Bronchial epithelial cell (primary cell): ENCODE data around the gene MCF2L2. TPM values are rescaled to one million over a fixed set of nuclear protein-coding genes. Genes with fewer than 3 reads are reported as not detected.
"Not testable (repeated sequence)": the region's sequence is repeated elsewhere in the genome, so short reads cannot be mapped to it uniquely, and the experiment has no call there.

Experiments
- DNase-seq: peaks from one replicate; pipeline ENCODE4 v3.0.0-alpha.2; 2010; ENCODE audit warnings: low read depth
- FAIRE-seq: peaks from 2 replicates; lab custom pipeline; 2011; peaks lifted over from hg19 to GRCh38; lab: Jason Lieb, UNC
- H3K27me3 ChIP-seq: 2 replicates; pipeline ENCODE4 v1.5.1; 2011; ENCODE audit warnings: low read length; ENCODE audit not compliant: control insufficient read depth, insufficient read depth
- H3K36me3 ChIP-seq: 2 replicates; pipeline ENCODE4 v1.5.1; 2011; ENCODE audit warnings: low read length; ENCODE audit not compliant: control insufficient read depth, insufficient read depth
- H3K4me3 ChIP-seq: 2 replicates; pipeline ENCODE4 v1.5.1; 2011; ENCODE audit warnings: mild to moderate bottlenecking, low read depth, low read length, control low read depth
- total RNA-seq: library from RNA; depleted of rRNA; stranded (reverse); fragments of >200 nt; gene quantifications from 2 replicates; pipeline ENCODE4 v1.2.1, GENCODE V29; 2014
- TF ChIP-seq, protein P1 (sequence below): IDR thresholded peaks from 2 replicates; pipeline ENCODE4 v1.5.1; 2011; ENCODE audit warnings: mild to moderate bottlenecking, moderate library complexity, low read length, control low read depth, inconsistent platforms; ENCODE audit not compliant: insufficient read depth, severe bottlenecking

Gene MCF2L2
- total RNA-seq, 1 donor from 2014 or later, result 0.26 TPM

DNA sequence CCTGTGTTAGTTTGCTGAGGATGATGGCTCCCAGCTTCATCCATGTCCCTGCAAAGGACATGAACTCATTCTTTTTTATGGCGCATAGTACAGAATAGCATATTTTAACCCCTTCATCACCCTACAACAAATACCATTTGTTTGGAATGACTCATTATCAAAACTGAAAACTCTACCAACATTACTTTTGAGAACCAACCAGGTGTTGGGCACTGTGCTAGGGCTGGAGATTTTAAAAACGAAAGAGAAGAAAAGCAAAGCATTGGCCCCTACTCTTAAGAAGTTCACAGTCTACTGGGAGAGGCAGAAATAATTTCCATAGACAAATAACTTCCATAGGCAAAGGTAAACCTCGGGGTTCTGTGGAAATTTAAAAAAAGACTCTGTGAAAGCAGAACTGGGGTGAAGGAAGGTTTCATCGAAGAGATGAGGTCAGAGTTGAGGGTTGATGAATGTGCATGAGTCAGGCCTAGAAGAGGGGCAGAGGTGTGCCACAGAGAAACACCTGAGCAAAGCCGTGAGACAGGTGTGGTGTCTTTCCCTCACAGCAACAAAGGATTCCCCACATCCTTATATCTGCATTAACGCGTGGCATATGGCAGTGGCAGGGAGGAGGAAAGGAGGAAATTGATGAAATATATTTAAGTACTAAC is 51.0 kb downstream of the MCF2L2 start:
- DNase-seq (peak; percentile 75), FAIRE-seq (no peak)

DNA sequence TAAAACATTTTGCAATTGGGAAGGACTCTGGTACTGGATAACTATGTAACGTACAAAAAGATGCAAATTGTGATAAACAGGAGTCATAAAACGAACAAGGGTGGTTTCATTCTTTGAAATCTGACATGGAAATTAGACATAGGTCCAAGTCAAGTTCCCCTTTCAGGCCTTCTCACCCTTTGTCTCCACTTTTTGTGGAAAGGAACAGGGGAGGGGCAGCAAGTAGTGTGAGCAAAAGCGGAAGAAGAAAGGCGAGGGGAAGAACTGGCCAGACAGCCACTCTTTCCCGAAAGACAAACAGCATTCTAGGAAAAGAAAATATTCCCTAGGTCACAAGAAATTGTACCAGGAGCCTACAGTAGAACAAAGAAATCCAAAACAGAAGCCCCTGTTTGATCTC is 52.6 kb downstream of the MCF2L2 start:
- Histone ChIP-seq H3K27me3 (no peaks in the 10 kb centered on the region), H3K4me3 (no peak overlapping the region), H3K36me3 (no peaks in the 10 kb centered on the region)
- no peak for FAIRE-seq
- TF ChIP-seq, protein P1, sequence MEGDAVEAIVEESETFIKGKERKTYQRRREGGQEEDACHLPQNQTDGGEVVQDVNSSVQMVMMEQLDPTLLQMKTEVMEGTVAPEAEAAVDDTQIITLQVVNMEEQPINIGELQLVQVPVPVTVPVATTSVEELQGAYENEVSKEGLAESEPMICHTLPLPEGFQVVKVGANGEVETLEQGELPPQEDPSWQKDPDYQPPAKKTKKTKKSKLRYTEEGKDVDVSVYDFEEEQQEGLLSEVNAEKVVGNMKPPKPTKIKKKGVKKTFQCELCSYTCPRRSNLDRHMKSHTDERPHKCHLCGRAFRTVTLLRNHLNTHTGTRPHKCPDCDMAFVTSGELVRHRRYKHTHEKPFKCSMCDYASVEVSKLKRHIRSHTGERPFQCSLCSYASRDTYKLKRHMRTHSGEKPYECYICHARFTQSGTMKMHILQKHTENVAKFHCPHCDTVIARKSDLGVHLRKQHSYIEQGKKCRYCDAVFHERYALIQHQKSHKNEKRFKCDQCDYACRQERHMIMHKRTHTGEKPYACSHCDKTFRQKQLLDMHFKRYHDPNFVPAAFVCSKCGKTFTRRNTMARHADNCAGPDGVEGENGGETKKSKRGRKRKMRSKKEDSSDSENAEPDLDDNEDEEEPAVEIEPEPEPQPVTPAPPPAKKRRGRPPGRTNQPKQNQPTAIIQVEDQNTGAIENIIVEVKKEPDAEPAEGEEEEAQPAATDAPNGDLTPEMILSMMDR, result no peak
- DNase-seq, result no peak

More for the DNA sequence above, 51.0 kb downstream of the MCF2L2 start:
- no peaks in the 10 kb centered on the region for H3K36me3 ChIP-seq
- H3K4me3 ChIP-seq, result no peak overlapping the region
- TF ChIP-seq, protein P1, result no peak
- H3K27me3 ChIP-seq, result no peaks in the 10 kb centered on the region

DNA sequence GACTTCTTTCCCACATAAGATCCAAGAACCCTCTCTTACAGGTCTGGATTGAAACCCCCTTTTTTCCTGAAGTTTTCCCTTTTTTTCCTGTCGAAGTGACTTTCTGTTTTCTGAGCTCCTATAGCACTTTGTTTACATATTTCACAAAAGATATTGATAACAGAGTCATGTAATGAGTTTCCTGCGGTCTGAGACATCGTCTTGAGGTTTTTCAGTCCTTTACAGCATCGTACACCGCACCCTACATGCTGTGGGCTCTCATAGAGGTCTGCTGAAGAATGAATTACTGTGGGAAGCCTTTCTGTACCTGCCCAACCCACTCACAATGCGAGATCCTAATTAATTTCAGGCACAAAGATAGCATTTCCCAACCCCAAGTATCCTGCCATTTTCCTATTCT is 53.1 kb downstream of the MCF2L2 start:
- no peak for FAIRE-seq
- DNase-seq, result no peak
- H3K4me3 ChIP-seq, result no peak overlapping the region
- TF ChIP-seq, protein P1, result no peak
- H3K36me3 ChIP-seq, result no peaks in the 10 kb centered on the region
- no peaks in the 10 kb centered on the region for H3K27me3 ChIP-seq

DNA sequence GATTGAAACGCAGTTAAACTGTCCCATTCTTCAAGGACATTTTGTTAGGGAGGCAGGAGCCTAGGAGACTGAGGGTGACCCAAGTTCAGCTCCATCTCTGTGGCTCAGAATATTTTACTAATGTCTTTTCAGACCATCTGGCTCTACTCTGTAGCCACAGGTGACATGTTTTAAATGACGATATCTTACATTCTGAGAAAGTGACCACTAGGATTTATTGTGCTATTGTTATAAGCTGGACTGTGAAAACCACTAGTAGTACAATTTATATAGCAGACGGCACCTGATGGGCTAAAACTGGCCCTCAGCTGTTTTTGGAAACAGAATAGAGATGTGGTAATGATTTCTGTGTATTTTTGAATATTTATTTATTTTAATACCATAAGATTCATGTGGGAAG is 55.5 kb downstream of the MCF2L2 start:
- DNase-seq, result no peak
- Histone ChIP-seq H3K4me3 (no peak overlapping the region), H3K36me3 (no peaks in the 10 kb centered on the region), H3K27me3 (no peaks in the 10 kb centered on the region)
- no peak for FAIRE-seq
- TF ChIP-seq, protein P1, result no peak

DNA sequence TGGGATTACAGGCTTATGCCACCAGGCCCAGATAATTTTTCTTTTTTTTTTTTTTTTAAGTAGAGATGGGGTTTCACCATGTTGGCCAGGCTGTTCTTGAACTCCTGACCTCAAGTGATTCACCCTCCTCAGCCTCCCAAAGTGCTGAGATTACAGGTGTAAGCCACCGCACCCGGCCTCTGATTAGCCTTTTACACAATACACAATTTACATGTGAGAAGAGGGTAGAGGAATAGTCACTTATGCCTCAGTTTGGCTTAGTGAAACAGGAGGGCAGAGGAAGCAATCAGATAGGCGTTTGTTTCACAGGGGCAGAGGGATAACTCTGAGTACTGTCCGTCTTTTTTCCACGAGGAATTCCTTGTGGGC is 56.8 kb downstream of the MCF2L2 start:
- not testable (repeated sequence) for H3K4me3 ChIP-seq, H3K27me3 ChIP-seq, H3K36me3 ChIP-seq, FAIRE-seq
- DNase-seq, result peak; percentile 70

DNA sequence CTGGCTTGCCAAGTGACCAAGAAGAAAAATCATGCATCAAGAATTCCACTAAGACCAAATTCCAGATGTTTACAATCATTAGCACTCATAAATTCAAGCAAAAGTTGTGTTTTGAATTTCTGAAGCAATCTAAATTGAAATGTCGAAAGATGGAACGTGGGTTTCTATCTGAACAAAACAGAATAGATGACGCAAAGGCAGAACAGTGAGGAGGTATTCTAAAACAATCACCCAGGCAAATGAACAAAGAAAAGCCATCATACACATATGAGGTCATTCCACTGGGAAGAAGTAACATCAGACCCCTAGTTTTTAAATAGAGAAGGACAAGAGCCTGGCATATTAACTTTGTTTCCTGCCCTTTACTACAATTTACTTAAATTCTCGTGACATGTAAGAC is 58.0 kb downstream of the MCF2L2 start:
- H3K4me3 ChIP-seq, result no peak overlapping the region
- no peak for FAIRE-seq
- DNase-seq, result no peak
- H3K36me3 ChIP-seq, result no peaks in the 10 kb centered on the region
- no peaks in the 10 kb centered on the region for H3K27me3 ChIP-seq
- TF ChIP-seq, protein P1, result no peak
